Measurements from ENCODE around the gene QRFP. TPM values are rescaled to one million over a fixed set of nuclear protein-coding genes. Genes with fewer than 3 reads are reported as not detected.

QRFP gene
- total and polyA plus RNA-seq, 2 experiments from 2014 or later: 0.45 TPM; not detected in 1

- TF ChIP-seq CTCF (IDR thresholded peaks at IDR 0.05; ENCODE audit: low read depth, low read length): no peak
- DNase-seq (ENCODE audit: low read depth in 1 of 2, low spot score in 1 of 2): no peak
- Histone ChIP-seq H3K27me3 (no peaks in the 10 kb centered on the region), H3K4me1 (ENCODE audit: low read depth) (peaks cover 8% of the 10 kb centered on the region), H3K4me3 (no peak overlapping the region), H3K27ac (no peak overlapping the region), H3K36me3 (peaks cover 55% of the 10 kb centered on the region), H3K9me3 (ENCODE audit: low read depth) (no peaks in the 10 kb centered on the region)
Measured at GRCh38 chr9:130872093-130872492, 24.5 kb downstream of the QRFP start.

- Histone ChIP-seq H3K4me1 (ENCODE audit: low read depth) (peaks cover 8% of the 10 kb centered on the region), H3K27ac (no peak overlapping the region), H3K36me3 (peaks cover 54% of the 10 kb centered on the region), H3K27me3 (no peaks in the 10 kb centered on the region), H3K4me3 (no peak overlapping the region), H3K9me3 (ENCODE audit: low read depth) (no peaks in the 10 kb centered on the region)
- TF ChIP-seq CTCF (IDR thresholded peaks at IDR 0.05; ENCODE audit: low read depth, low read length): no peak
- DNase-seq (ENCODE audit: low read depth in 1 of 2, low spot score in 1 of 2): no peak
Measured at GRCh38 chr9:130871395-130872062, 25.1 kb downstream of the QRFP start.

- Histone ChIP-seq H3K36me3 (peaks cover 49% of the 10 kb centered on the region), H3K27ac (peak overlapping the region; percentile 42), H3K4me1 (ENCODE audit: low read depth) (peaks cover 8% of the 10 kb centered on the region), H3K4me3 (no peak overlapping the region), H3K9me3 (ENCODE audit: low read depth) (no peaks in the 10 kb centered on the region), H3K27me3 (no peaks in the 10 kb centered on the region)
- no peak for DNase-seq (ENCODE audit: low read depth in 1 of 2, low spot score in 1 of 2)
- no peak for TF ChIP-seq CTCF (IDR thresholded peaks at IDR 0.05; ENCODE audit: low read depth, low read length)
Measured at GRCh38 chr9:130870491-130871381, 25.9 kb downstream of the QRFP start.

- Histone ChIP-seq H3K27me3 (no peaks in the 10 kb centered on the region), H3K4me3 (no peak overlapping the region), H3K4me1 (ENCODE audit: low read depth) (peaks cover 8% of the 10 kb centered on the region), H3K27ac (no peak overlapping the region), H3K36me3 (peaks cover 45% of the 10 kb centered on the region), H3K9me3 (ENCODE audit: low read depth) (no peaks in the 10 kb centered on the region)
- no peak for TF ChIP-seq CTCF (IDR thresholded peaks at IDR 0.05; ENCODE audit: low read depth, low read length)
- DNase-seq (ENCODE audit: low read depth in 1 of 2, low spot score in 1 of 2): peak; percentile 43 to 83
Measured at GRCh38 chr9:130869250-130869649, 27.4 kb downstream of the QRFP start.

- Histone ChIP-seq H3K36me3 (peaks cover 37% of the 10 kb centered on the region), H3K4me3 (no peak overlapping the region), H3K4me1 (ENCODE audit: low read depth) (peaks cover under 1% of the 10 kb centered on the region), H3K9me3 (ENCODE audit: low read depth) (no peaks in the 10 kb centered on the region), H3K27ac (no peak overlapping the region), H3K27me3 (no peaks in the 10 kb centered on the region)
- no peak for TF ChIP-seq CTCF (IDR thresholded peaks at IDR 0.05; ENCODE audit: low read depth, low read length)
- no peak for DNase-seq (ENCODE audit: low read depth in 1 of 2, low spot score in 1 of 2)
Measured at GRCh38 chr9:130868230-130868629, 28.4 kb downstream of the QRFP start.
